IPS-18a (cell line): Measurements from ENCODE around the gene A3GALT2.

Experiments
- H3K27ac ChIP-seq: one replicate; pipeline ENCODE4 v1.5.1; 2013; ENCODE audit warnings: low read length
- H3K27me3 ChIP-seq: one replicate; pipeline ENCODE4 v1.6.1; 2013; ENCODE audit warnings: mild to moderate bottlenecking, low read length; ENCODE audit not compliant: control insufficient read depth, insufficient read depth
- H3K36me3 ChIP-seq: one replicate; pipeline ENCODE4 v1.6.1; 2013; ENCODE audit warnings: low read depth, low read length; ENCODE audit not compliant: control insufficient read depth
- H3K4me1 ChIP-seq: one replicate; pipeline ENCODE4 v1.6.1; 2013; ENCODE audit warnings: low read depth, low read length; ENCODE audit not compliant: control insufficient read depth
- H3K4me3 ChIP-seq: one replicate; pipeline ENCODE4 v1.5.1; 2013; ENCODE audit warnings: low read length
- H3K9ac ChIP-seq: one replicate; pipeline ENCODE4 v1.6.1; 2013; ENCODE audit warnings: mild to moderate bottlenecking, low read length, moderate library complexity
- H3K9me3 ChIP-seq: one replicate; pipeline ENCODE4 v1.6.1; 2013; ENCODE audit warnings: low read depth, low read length; ENCODE audit not compliant: control insufficient read depth

The A3GALT2 gene

GRCh38 chr1:33306653-33307493 is 14.0 kb downstream of the A3GALT2 start:
- H3K27me3 ChIP-seq: no peaks in the 10 kb centered on the region
- no peaks in the 10 kb centered on the region for H3K4me1 ChIP-seq
- no peak overlapping the region for H3K27ac ChIP-seq
- H3K36me3 ChIP-seq: no peaks in the 10 kb centered on the region
- no peaks in the 10 kb centered on the region for H3K9me3 ChIP-seq
- H3K9ac ChIP-seq: no peak overlapping the region
- no peak overlapping the region for H3K4me3 ChIP-seq

DNA sequence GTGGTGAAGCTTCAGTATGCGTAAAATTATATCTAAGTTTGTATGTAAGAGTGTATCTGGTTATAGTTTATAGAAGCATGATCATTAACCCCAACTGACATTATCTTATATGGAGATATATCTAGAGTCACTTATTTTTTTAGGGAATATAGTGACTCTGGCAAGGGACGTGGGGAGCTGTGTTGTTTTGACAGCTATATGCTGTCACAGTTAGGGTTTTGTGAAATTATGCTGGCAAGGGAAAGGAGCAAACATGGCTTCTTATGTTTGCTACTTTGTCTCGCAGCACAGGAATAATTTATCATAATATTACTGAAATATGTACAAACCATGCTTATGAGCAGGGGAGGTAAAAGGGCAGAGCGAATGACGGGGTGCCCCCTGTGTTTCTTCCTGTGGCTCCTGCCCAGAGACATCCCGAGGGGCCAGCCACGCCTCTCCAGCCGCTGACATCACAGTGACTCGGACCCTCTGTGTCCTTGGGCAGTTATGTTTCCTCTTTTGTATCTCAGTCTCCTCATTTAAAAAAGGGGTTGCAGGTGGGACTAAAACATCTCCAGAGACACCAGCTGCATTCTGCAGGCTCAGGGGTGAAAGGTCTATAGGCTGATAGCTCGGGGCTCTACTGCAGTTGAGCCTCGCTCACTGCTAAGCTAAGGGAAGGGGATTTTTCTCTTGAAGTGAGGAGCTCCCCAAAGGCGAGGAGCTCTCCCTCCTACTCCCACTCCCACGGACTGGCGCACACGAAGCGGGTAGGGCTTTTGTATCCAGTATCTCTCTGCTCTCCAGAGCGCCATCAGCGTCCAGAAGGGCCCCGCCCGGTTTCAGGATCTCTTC is 14.9 kb downstream of the A3GALT2 start:
- no peaks in the 10 kb centered on the region for H3K36me3 ChIP-seq
- H3K4me1 ChIP-seq: no peaks in the 10 kb centered on the region
- H3K27me3 ChIP-seq: no peaks in the 10 kb centered on the region
- H3K4me3 ChIP-seq: no peak overlapping the region
- H3K9ac ChIP-seq: no peak overlapping the region
- no peak overlapping the region for H3K27ac ChIP-seq
- H3K9me3 ChIP-seq: no peaks in the 10 kb centered on the region

GRCh38 chr1:33305016-33305415 is 15.9 kb downstream of the A3GALT2 start:
- Histone ChIP-seq H3K9ac (no peak overlapping the region), H3K36me3 (no peaks in the 10 kb centered on the region), H3K27ac (no peak overlapping the region), H3K4me1 (peaks cover under 1% of the 10 kb centered on the region), H3K9me3 (no peaks in the 10 kb centered on the region), H3K27me3 (no peaks in the 10 kb centered on the region), H3K4me3 (no peak overlapping the region)

GRCh38 chr1:33302325-33302724 is 18.6 kb downstream of the A3GALT2 start:
- Histone ChIP-seq H3K9me3 (no peaks in the 10 kb centered on the region), H3K27me3 (no peaks in the 10 kb centered on the region), H3K4me3 (no peak overlapping the region), H3K9ac (no peak overlapping the region), H3K36me3 (no peaks in the 10 kb centered on the region), H3K27ac (no peak overlapping the region), H3K4me1 (peaks cover 4% of the 10 kb centered on the region)

DNA sequence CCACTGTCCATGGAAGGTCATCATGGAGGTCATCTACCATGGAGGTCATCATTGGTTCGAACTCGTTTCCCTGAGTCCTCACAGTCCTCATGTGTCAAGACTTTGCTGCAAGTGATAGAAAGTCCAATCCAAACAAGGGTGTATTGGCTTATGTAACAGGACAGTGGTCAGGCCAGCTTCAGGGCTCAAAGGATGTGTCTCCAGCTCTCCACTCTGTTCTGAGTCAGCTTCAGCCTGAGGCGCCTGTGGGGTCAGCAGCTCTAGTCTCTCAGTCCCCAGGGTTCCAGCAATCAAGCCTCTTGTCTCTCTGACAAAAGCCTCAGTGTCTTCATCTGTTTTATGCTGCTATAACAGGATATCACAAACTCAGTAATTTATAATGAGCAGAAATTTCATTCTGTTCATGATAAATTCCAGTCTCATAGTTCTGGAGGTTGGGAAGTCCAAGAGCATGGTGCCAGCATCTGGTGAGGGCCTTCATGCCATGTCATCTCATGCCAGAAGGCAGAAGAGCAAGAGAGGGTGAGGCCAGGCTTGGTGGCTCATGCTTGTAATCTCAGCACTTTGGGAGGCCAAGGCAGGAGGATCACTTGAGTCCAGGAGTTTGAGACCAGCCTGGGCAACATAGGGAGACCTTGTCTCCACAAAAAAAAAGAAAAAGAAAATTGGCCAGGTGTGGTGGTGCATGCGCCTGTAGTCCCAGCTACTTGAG is 19.5 kb downstream of the A3GALT2 start:
- no peak overlapping the region for H3K4me3 ChIP-seq
- no peaks in the 10 kb centered on the region for H3K9me3 ChIP-seq
- no peaks in the 10 kb centered on the region for H3K27me3 ChIP-seq
- H3K9ac ChIP-seq: no peak overlapping the region
- peaks cover 4% of the 10 kb centered on the region for H3K4me1 ChIP-seq
- peaks cover 8% of the 10 kb centered on the region for H3K36me3 ChIP-seq
- no peak overlapping the region for H3K27ac ChIP-seq

- Histone ChIP-seq H3K36me3 (peaks cover 14% of the 10 kb centered on the region), H3K4me3 (no peak overlapping the region), H3K4me1 (peaks cover 4% of the 10 kb centered on the region), H3K27ac (no peak overlapping the region), H3K9ac (no peak overlapping the region), H3K9me3 (no peaks in the 10 kb centered on the region), H3K27me3 (no peaks in the 10 kb centered on the region)
Observed at GRCh38 chr1:33300673-33301072, 20.2 kb downstream of the A3GALT2 start.

DNA sequence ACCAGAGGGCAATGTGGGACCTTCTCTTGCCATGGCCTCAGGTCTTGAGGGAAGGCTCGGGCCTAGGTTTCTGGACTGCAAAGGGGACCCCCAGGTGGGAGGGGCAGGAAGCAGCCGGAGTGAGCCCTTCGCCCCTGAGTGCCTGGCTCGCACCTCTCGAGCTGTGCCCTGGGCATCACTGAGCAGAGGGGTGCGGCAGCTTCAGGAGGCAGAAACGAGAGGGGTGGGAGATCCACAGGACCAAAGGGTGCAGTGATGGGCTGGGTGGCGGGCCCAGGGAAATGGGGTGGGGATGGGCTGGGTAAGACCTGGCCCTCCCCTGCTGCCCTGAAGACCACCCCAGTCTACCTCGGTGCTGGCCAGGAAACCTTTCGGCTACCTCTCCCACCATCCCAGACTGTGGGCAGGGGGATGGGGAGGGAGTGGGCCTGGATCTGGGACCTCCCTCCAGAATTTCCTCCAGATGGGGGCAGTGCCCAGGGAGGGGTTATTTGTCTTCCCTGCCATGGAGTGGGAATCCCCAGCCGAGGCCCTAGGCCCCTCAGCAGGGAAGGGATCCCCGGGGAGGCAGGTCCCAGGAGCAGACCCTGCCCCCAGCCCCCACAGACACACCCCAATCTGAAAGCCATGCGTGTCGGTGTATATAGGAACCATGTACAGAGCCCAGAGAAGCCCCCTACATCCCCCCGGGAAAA is 21.3 kb downstream of the A3GALT2 start:
- H3K36me3 ChIP-seq: peaks cover 14% of the 10 kb centered on the region
- H3K9ac ChIP-seq: no peak overlapping the region
- no peak overlapping the region for H3K27ac ChIP-seq
- H3K4me1 ChIP-seq: peaks cover 7% of the 10 kb centered on the region
- no peak overlapping the region for H3K4me3 ChIP-seq
- no peaks in the 10 kb centered on the region for H3K27me3 ChIP-seq
- no peaks in the 10 kb centered on the region for H3K9me3 ChIP-seq

- Histone ChIP-seq H3K27ac (no peak overlapping the region), H3K9me3 (no peaks in the 10 kb centered on the region), H3K27me3 (no peaks in the 10 kb centered on the region), H3K4me1 (peaks cover 7% of the 10 kb centered on the region), H3K4me3 (no peak overlapping the region), H3K9ac (no peak overlapping the region), H3K36me3 (peaks cover 14% of the 10 kb centered on the region)
Observed at GRCh38 chr1:33298623-33299277, 22.1 kb downstream of the A3GALT2 start.

DNA sequence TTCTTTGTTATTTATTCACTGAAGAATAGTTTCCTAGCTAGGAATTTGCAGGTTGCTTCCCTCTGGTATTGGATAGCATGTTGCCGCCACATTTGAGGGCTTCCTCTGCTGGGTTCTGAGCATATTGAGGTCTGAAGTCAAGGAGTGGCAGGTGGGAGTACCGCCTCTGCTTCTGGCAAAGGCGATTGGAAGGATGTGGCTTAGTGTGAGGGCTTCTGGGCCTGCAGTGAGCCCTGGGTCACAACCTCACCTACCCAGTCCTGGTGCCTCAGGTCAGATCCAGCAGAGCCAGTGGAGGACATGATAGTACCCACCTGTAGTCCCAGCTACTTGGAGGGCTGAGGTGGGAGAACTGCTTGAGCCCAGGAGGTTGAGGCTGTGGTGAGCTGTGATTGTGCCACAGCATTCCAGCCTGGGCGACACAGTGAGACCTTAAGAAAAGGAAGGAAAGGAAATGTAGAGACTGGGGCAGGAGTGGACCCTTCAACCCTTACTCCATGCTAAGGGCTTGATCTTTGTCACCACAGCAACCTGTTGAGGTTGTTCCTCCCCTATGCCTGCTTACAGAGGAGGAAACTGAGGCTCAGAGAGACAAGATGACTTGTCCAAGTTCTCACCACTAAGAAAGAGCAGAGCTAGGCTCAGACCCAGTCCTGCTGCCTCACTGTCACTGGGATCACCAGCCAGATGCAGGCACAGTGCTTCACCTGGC is 22.8 kb downstream of the A3GALT2 start:
- no peak overlapping the region for H3K27ac ChIP-seq
- H3K27me3 ChIP-seq: no peaks in the 10 kb centered on the region
- peaks cover 7% of the 10 kb centered on the region for H3K4me1 ChIP-seq
- no peak overlapping the region for H3K9ac ChIP-seq
- H3K4me3 ChIP-seq: no peak overlapping the region
- peaks cover 14% of the 10 kb centered on the region for H3K36me3 ChIP-seq
- no peaks in the 10 kb centered on the region for H3K9me3 ChIP-seq

DNA sequence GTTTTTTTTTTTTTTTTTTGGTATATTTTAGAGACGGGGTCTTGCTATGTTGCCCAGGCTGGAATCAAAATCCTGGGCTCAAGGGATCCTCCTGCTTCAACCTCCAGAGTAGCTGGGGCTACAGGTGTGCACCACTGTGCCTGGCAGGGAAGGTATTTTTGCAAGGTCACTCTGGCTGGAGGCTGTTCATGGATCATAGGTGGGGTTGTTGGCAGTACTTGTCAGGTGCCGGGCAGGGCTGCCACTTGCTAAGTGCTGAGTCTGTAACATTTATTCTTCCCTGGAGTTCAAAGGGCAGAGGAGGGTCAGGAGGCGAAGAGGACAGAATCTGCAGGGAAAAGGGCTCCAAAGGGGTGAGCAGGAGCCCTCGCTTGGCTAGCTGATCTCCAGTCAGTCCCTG is 24.1 kb downstream of the A3GALT2 start:
- Histone ChIP-seq H3K27me3 (no peaks in the 10 kb centered on the region), H3K4me3 (no peak overlapping the region), H3K27ac (no peak overlapping the region), H3K9ac (no peak overlapping the region), H3K9me3 (no peaks in the 10 kb centered on the region), H3K36me3 (peaks cover 14% of the 10 kb centered on the region), H3K4me1 (peaks cover 7% of the 10 kb centered on the region)
